Neural progenitor cell (in vitro differentiated cells): ENCODE data around the gene GANC. TPM values are rescaled to one million over a fixed set of nuclear protein-coding genes. Genes with fewer than 3 reads are reported as not detected.
"Not testable (repeated sequence)": the region's sequence is repeated elsewhere in the genome, so short reads cannot be mapped to it uniquely, and the experiment has no call there.

Source experiments
- DNase-seq: peaks from one replicate; pipeline ENCODE4 v3.0.0-alpha.2; 2016; ENCODE audit warnings: low spot score
- H2AFZ ChIP-seq: fragments of 200-600 bp; sonication (generic); replicated peaks from 2 replicates; pipeline ENCODE4 v1.6.1; 2016; ENCODE audit warnings: antibody characterized with exemption
- H3F3A ChIP-seq: fragments of 200-600 bp; sonication (generic); 2 replicates; pipeline ENCODE4 v1.6.1; 2016; ENCODE audit warnings: antibody characterized with exemption, low read depth
- H3K27ac ChIP-seq: fragments of 200-600 bp; sonication (generic); 2 replicates; pipeline ENCODE4 v1.5.1; 2016; ENCODE audit warnings: mild to moderate bottlenecking
- H3K27me3 ChIP-seq: fragments of 200-600 bp; sonication (generic); 2 replicates; pipeline ENCODE4 v1.6.1; 2016; ENCODE audit warnings: mild to moderate bottlenecking, moderate library complexity
- H3K36me3 ChIP-seq: fragments of 200-600 bp; sonication (generic); 2 replicates; pipeline ENCODE4 v1.5.1; 2016
- H3K4me1 ChIP-seq: fragments of 200-600 bp; sonication (generic); 2 replicates; pipeline ENCODE4 v1.6.1; 2016; ENCODE audit warnings: mixed run types
- H3K4me2 ChIP-seq: fragments of 200-600 bp; sonication (generic); 2 replicates; pipeline ENCODE4 v1.6.1; 2016
- H3K4me3 ChIP-seq: fragments of 200-600 bp; sonication (generic); 2 replicates; pipeline ENCODE4 v1.5.1; 2016
- H3K79me2 ChIP-seq: fragments of 200-600 bp; sonication (generic); 2 replicates; pipeline ENCODE4 v1.6.1; 2016; ENCODE audit warnings: low read depth
- H3K9ac ChIP-seq: fragments of 200-600 bp; sonication (generic); 2 replicates; pipeline ENCODE4 v1.6.1; 2016
- H3K9me3 ChIP-seq: fragments of 200-600 bp; sonication (generic); 2 replicates; pipeline ENCODE4 v1.5.1; 2016; ENCODE audit warnings: low read depth
- H4K20me1 ChIP-seq: fragments of 200-600 bp; sonication (generic); 2 replicates; pipeline ENCODE4 v1.6.1; 2016; ENCODE audit warnings: low read depth
- H3K27ac Mint-ChIP-seq: 3 replicates; pipeline ENCODE4 v1.8.0; 2021; ENCODE audit warnings: mixed read lengths
- H3K27me3 Mint-ChIP-seq: 2 replicates; pipeline ENCODE4 v1.8.0; 2022; ENCODE audit warnings: low read depth, mild to moderate bottlenecking, inconsistent platforms, moderate library complexity, mixed read lengths; ENCODE audit not compliant: insufficient read depth
- H3K36me3 Mint-ChIP-seq: 3 replicates; pipeline ENCODE4 v1.8.0; 2021; ENCODE audit warnings: mixed read lengths
- H3K4me1 Mint-ChIP-seq: 3 replicates; pipeline ENCODE4 v1.8.0; 2021; ENCODE audit warnings: mixed read lengths
- H3K4me3 Mint-ChIP-seq: 3 replicates; pipeline ENCODE4 v1.8.0; 2021; ENCODE audit warnings: mild to moderate bottlenecking, moderate library complexity, mixed read lengths
- H3K9me3 Mint-ChIP-seq: 3 replicates; pipeline ENCODE4 v1.8.0; 2020; ENCODE audit warnings: mixed read lengths
- CTCF ChIP-seq: fragments of 200-600 bp; sonication (generic); IDR thresholded peaks from 2 replicates; pipeline ENCODE4 v1.5.1; 2017; ENCODE audit warnings: antibody characterized with exemption, mild to moderate bottlenecking
- EZH2 ChIP-seq: fragments of 200-600 bp; sonication (generic); IDR thresholded peaks from 2 replicates; pipeline ENCODE4 v1.6.1; 2017; ENCODE audit warnings: antibody characterized with exemption, mild to moderate bottlenecking, moderate library complexity
- EZH2phosphoT487 ChIP-seq: fragments of 200-600 bp; sonication (generic); IDR thresholded peaks from 2 replicates; pipeline ENCODE4 v1.6.1; 2017; ENCODE audit warnings: antibody characterized with exemption
- total RNA-seq: library from RNA; depleted of rRNA; stranded (reverse); fragments of >200 nt; gene quantifications from 2 replicates; pipeline ENCODE4 v1.2.3, GENCODE V29; 2015; ENCODE audit warnings: low replicate concordance

Gene GANC
- total RNA-seq: 11.6 and 22.7 TPM in 2 replicates

- H3K9me3 ChIP-seq: no peaks in the 10 kb centered on the region
- no peaks in the 10 kb centered on the region for H3K27me3 ChIP-seq
- H3K27ac ChIP-seq: peak within 1 kb of the TSS; percentile 94
- H3K79me2 ChIP-seq: peaks cover 51% of the 10 kb centered on the region
- no peaks in the 10 kb centered on the region for H3K36me3 ChIP-seq
- Mint-ChIP-seq H3K36me3 (peaks cover 2% of the 10 kb centered on the region), H3K9me3 (no peaks in the 10 kb centered on the region), H3K27me3 (no peaks in the 10 kb centered on the region), H3K27ac (peak within 1 kb of the TSS; percentile 91), H3K4me3 (peak within 1 kb of the TSS; percentile 99), H3K4me1 (peaks cover 38% of the 10 kb centered on the region)
- H2AFZ ChIP-seq: peak within 1 kb of the TSS; percentile 95
- peak within 1 kb of the TSS; percentile 86 for H3K4me2 ChIP-seq
- H3F3A ChIP-seq: peaks cover 19% of the 10 kb centered on the region
- peaks cover 29% of the 10 kb centered on the region for H3K4me1 ChIP-seq
- peak within 1 kb of the TSS; percentile 78 for H3K4me3 ChIP-seq
- DNase-seq: peak; percentile 99
- H4K20me1 ChIP-seq: no peaks in the 10 kb centered on the region
- H3K9ac ChIP-seq: peak within 1 kb of the TSS; percentile 78
- TF ChIP-seq CTCF (no peak), EZH2 (no peak), EZH2phosphoT487 (no peak)
Observed at GRCh38 chr15:42272939-42273899, at the start of gene GANC, which contains the start of gene TMEM87A. Gene GANC, plus strand, starts transcription at chr15:42273201. Its CDS starts 1,281 bp downstream, at chr15:42274482. Gene TMEM87A, minus strand, starts transcription at chr15:42273433. Its CDS starts 35 bp downstream, at chr15:42273398.

- Mint-ChIP-seq H3K9me3 (no peaks in the 10 kb centered on the region), H3K27ac (no peak overlapping the region), H3K4me3 (no peak overlapping the region), H3K27me3 (no peaks in the 10 kb centered on the region), H3K4me1 (no peaks in the 10 kb centered on the region), H3K36me3 (peaks cover 14% of the 10 kb centered on the region)
- no peak for DNase-seq
- TF ChIP-seq CTCF: no peak
- no peak for TF ChIP-seq EZH2phosphoT487
- no peak for TF ChIP-seq EZH2
- Histone ChIP-seq H3K79me2 (no peaks in the 10 kb centered on the region), H3K27me3 (no peaks in the 10 kb centered on the region), H3K4me1 (no peaks in the 10 kb centered on the region), H4K20me1 (no peaks in the 10 kb centered on the region), H3K4me2 (no peak overlapping the region), H3F3A (no peaks in the 10 kb centered on the region), H3K9ac (no peak overlapping the region), H3K9me3 (no peaks in the 10 kb centered on the region), H3K4me3 (no peak overlapping the region), H3K36me3 (no peaks in the 10 kb centered on the region), H3K27ac (no peak overlapping the region), H2AFZ (no peak overlapping the region)
Observed at GRCh38 chr15:42226648-42227047, 46.4 kb upstream of the GANC start.

GRCh38 chr15:42228036-42228435, 45.0 kb upstream of the GANC start:
- Histone ChIP-seq H3K36me3 (no peaks in the 10 kb centered on the region), H3K9me3 (no peaks in the 10 kb centered on the region), H3K27ac (no peak overlapping the region), H3K27me3 (no peaks in the 10 kb centered on the region), H3K9ac (no peak overlapping the region), H3K4me2 (no peak overlapping the region), H3F3A (no peaks in the 10 kb centered on the region), H2AFZ (no peak overlapping the region), H3K4me1 (no peaks in the 10 kb centered on the region), H3K4me3 (no peak overlapping the region), H3K79me2 (no peaks in the 10 kb centered on the region), H4K20me1 (no peaks in the 10 kb centered on the region)
- TF ChIP-seq EZH2 (no peak), EZH2phosphoT487 (no peak), CTCF (no peak)
- no peak overlapping the region for H3K4me3 Mint-ChIP-seq
- H3K27ac Mint-ChIP-seq: no peak overlapping the region
- H3K27me3 Mint-ChIP-seq: no peaks in the 10 kb centered on the region
- H3K36me3 Mint-ChIP-seq: peaks cover 14% of the 10 kb centered on the region
- H3K9me3 Mint-ChIP-seq: no peaks in the 10 kb centered on the region
- H3K4me1 Mint-ChIP-seq: no peaks in the 10 kb centered on the region
- DNase-seq: no peak

GRCh38 chr15:42228981-42229380, 44.0 kb upstream of the GANC start:
- H3K27me3 ChIP-seq, H3K4me1 ChIP-seq, DNase-seq, H3K9me3 Mint-ChIP-seq, H3K79me2 ChIP-seq, H3K4me1 Mint-ChIP-seq, H3K4me3 Mint-ChIP-seq, H3K27me3 Mint-ChIP-seq, H3K27ac Mint-ChIP-seq, H3K9ac ChIP-seq, H3F3A ChIP-seq, H3K9me3 ChIP-seq, H4K20me1 ChIP-seq, H3K36me3 ChIP-seq, H3K4me3 ChIP-seq, H3K4me2 ChIP-seq, H2AFZ ChIP-seq, H3K27ac ChIP-seq: not testable (repeated sequence)
- peaks cover 14% of the 10 kb centered on the region for H3K36me3 Mint-ChIP-seq
